OCI-LY1 (cell line): ENCODE data around the gene UTP4.

Source experiments
- EZH2 ChIP-seq: fragments of 200-600 bp; sonication (generic), shearing (Covaris generic); IDR thresholded peaks from 2 replicates; pipeline ENCODE4 v1.8.0; 2017; ENCODE audit warnings: borderline replicate concordance, mixed run types, mild to moderate bottlenecking, antibody characterized with exemption, low read length, moderate library complexity, mixed read lengths
- TF ChIP-seq, protein P1 (sequence below): fragments of 200-600 bp; sonication (generic), shearing (Covaris generic); IDR thresholded peaks from 2 replicates; pipeline ENCODE4 v1.5.1; 2017; ENCODE audit warnings: mild to moderate bottlenecking, antibody characterized with exemption, low read length, moderate library complexity, mixed read lengths

DNA sequence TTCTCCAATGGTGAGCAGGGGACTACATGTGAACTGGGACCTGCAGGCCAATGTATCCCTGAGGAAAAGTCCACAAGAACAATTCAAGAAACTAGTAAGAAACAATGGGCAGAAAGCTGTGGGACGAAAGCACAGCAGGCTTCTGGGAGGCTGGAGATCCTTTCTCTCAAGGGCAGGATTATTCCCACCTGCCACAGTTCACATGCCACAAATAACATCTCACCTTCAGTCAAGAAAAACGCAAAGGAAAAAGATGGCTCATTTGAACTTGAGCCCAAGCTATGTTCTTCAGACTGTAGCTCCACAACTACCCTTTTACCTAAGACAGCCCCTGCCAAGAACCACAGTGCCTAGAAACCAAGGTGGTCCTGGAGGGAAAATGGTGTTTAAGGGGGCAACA is 14.0 kb upstream of the UTP4 start:
- TF ChIP-seq, protein P1, sequence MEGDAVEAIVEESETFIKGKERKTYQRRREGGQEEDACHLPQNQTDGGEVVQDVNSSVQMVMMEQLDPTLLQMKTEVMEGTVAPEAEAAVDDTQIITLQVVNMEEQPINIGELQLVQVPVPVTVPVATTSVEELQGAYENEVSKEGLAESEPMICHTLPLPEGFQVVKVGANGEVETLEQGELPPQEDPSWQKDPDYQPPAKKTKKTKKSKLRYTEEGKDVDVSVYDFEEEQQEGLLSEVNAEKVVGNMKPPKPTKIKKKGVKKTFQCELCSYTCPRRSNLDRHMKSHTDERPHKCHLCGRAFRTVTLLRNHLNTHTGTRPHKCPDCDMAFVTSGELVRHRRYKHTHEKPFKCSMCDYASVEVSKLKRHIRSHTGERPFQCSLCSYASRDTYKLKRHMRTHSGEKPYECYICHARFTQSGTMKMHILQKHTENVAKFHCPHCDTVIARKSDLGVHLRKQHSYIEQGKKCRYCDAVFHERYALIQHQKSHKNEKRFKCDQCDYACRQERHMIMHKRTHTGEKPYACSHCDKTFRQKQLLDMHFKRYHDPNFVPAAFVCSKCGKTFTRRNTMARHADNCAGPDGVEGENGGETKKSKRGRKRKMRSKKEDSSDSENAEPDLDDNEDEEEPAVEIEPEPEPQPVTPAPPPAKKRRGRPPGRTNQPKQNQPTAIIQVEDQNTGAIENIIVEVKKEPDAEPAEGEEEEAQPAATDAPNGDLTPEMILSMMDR, result no peak
- TF ChIP-seq EZH2, result no peak
